ENCODE data around the gene CYP39A1.

The CYP39A1 gene

GRCh38 chr6:46626228-46626909 lies 26.2 kb downstream of the CYP39A1 start:
- Histone ChIP-seq H3K4me2 (peak overlapping the region; percentile 47; the same call in 1 of the 2 replicates), H3K4me3 (IDR thresholded peaks at IDR 0.05; ENCODE audit: insufficient read depth, low read depth, low read length) (no peak overlapping the region), H3K36me3 (ENCODE audit: insufficient read depth) (no peaks in the 10 kb centered on the region), H3K79me2 (ENCODE audit: insufficient read depth, low read depth) (no peaks in the 10 kb centered on the region), H3K27ac (no peak overlapping the region), H3K9ac (no peak overlapping the region), H3K4me1 (ENCODE audit: low read depth, poor library complexity, severe bottlenecking) (peaks cover 6% of the 10 kb centered on the region), H2AFZ (ENCODE audit: low read depth) (no peak overlapping the region), H4K20me1 (ENCODE audit: insufficient read depth) (no peaks in the 10 kb centered on the region), H3K27me3 (ENCODE audit: insufficient read depth, low read depth) (no peaks in the 10 kb centered on the region)
- TF ChIP-seq CTCF (conservative IDR thresholded peaks at IDR 0.05; ENCODE audit: low read depth, low read length) = peak; percentile 75

- H3K36me3 ChIP-seq (ENCODE audit: insufficient read depth) = no peaks in the 10 kb centered on the region
- no peak overlapping the region for H3K9ac ChIP-seq
- no peak for TF ChIP-seq CTCF (conservative IDR thresholded peaks at IDR 0.05; ENCODE audit: low read depth, low read length)
Measured at GRCh38 chr6:46618726-46619125, 33.9 kb downstream of the CYP39A1 start.

GRCh38 chr6:46612645-46613044 lies 40.0 kb downstream of the CYP39A1 start:
- H3K4me3 ChIP-seq (IDR thresholded peaks at IDR 0.05; ENCODE audit: insufficient read depth, low read depth, low read length) = no peak overlapping the region
- H3K27me3 ChIP-seq (ENCODE audit: insufficient read depth, low read depth) = no peaks in the 10 kb centered on the region
- no peaks in the 10 kb centered on the region for H3K79me2 ChIP-seq (ENCODE audit: insufficient read depth, low read depth)
- H4K20me1 ChIP-seq (ENCODE audit: insufficient read depth) = no peaks in the 10 kb centered on the region
- no peaks in the 10 kb centered on the region for H3K36me3 ChIP-seq (ENCODE audit: insufficient read depth)
- no peak for TF ChIP-seq CTCF (conservative IDR thresholded peaks at IDR 0.05; ENCODE audit: low read depth, low read length)
- H2AFZ ChIP-seq (ENCODE audit: low read depth) = no peak overlapping the region
- H3K4me2 ChIP-seq = no peak overlapping the region
- H3K4me1 ChIP-seq (ENCODE audit: low read depth, poor library complexity, severe bottlenecking) = no peaks in the 10 kb centered on the region
- H3K9ac ChIP-seq = no peak overlapping the region
- H3K27ac ChIP-seq = no peak overlapping the region

More at GRCh38 chr6:46618726-46619125, 33.9 kb downstream of the CYP39A1 start:
- Histone ChIP-seq H3K27me3 (ENCODE audit: insufficient read depth, low read depth) (no peaks in the 10 kb centered on the region), H3K4me3 (IDR thresholded peaks at IDR 0.05; ENCODE audit: insufficient read depth, low read depth, low read length) (no peak overlapping the region), H3K4me1 (ENCODE audit: low read depth, poor library complexity, severe bottlenecking) (no peaks in the 10 kb centered on the region), H3K79me2 (ENCODE audit: insufficient read depth, low read depth) (no peaks in the 10 kb centered on the region), H3K4me2 (no peak overlapping the region), H4K20me1 (ENCODE audit: insufficient read depth) (no peaks in the 10 kb centered on the region), H3K27ac (no peak overlapping the region), H2AFZ (ENCODE audit: low read depth) (no peak overlapping the region)

GRCh38 chr6:46610862-46611553 lies 41.6 kb downstream of the CYP39A1 start:
- Histone ChIP-seq H2AFZ (ENCODE audit: low read depth) (no peak overlapping the region), H3K4me3 (IDR thresholded peaks at IDR 0.05; ENCODE audit: insufficient read depth, low read depth, low read length) (no peak overlapping the region)
- no peak for TF ChIP-seq CTCF (conservative IDR thresholded peaks at IDR 0.05; ENCODE audit: low read depth, low read length)

More at GRCh38 chr6:46610862-46611553, 41.6 kb downstream of the CYP39A1 start:
- H3K79me2 ChIP-seq (ENCODE audit: insufficient read depth, low read depth) = no peaks in the 10 kb centered on the region
- H3K36me3 ChIP-seq (ENCODE audit: insufficient read depth) = no peaks in the 10 kb centered on the region
- no peak overlapping the region for H3K27ac ChIP-seq
- no peak overlapping the region for H3K4me2 ChIP-seq
- no peaks in the 10 kb centered on the region for H4K20me1 ChIP-seq (ENCODE audit: insufficient read depth)
- no peak overlapping the region for H3K9ac ChIP-seq
- no peaks in the 10 kb centered on the region for H3K27me3 ChIP-seq (ENCODE audit: insufficient read depth, low read depth)
- H3K4me1 ChIP-seq (ENCODE audit: low read depth, poor library complexity, severe bottlenecking) = peaks cover 5% of the 10 kb centered on the region

Data from KMS-11 (cell line).